CD8-positive, alpha-beta memory T cell (primary cell): ENCODE measurements around the gene ZNF157. TPM values are rescaled to one million over a fixed set of nuclear protein-coding genes. Genes with fewer than 3 reads are reported as not detected.

Experiments
- CTCF ChIA-PET: fragments of 350-600 bp; sonication (Branson Sonifier 250); formaldehyde crosslinking; loops from one replicate; lab custom pipeline; 2021; ENCODE audit warnings: antibody characterized with exemption; lab: Charles Lee
- POLR2A ChIA-PET: fragments of 350-600 bp; sonication (Branson Sonifier 250); formaldehyde crosslinking; loops from one replicate; lab custom pipeline; 2021; ENCODE audit warnings: antibody characterized with exemption; lab: Charles Lee
- DNase-seq, 5 donors: peaks; one replicate each; pipeline versions ENCODE4 v3.0.0 to v3.0.0-alpha.2; 2020 to 2022; ENCODE audit warnings: mixed read lengths in 1 of 5
- H3K27ac ChIP-seq: one replicate; pipeline ENCODE4 v1.7.0; 2013; ENCODE audit warnings: low read depth, mild to moderate bottlenecking, low read length, moderate library complexity
- H3K27me3 ChIP-seq: 2 replicates; pipeline ENCODE4 v1.7.0; 2013; ENCODE audit warnings: low read length, mild to moderate bottlenecking; ENCODE audit not compliant: insufficient read depth, poor library complexity, severe bottlenecking
- H3K36me3 ChIP-seq: 2 replicates; pipeline ENCODE4 v1.7.0; 2013; ENCODE audit warnings: mild to moderate bottlenecking, low read length, moderate library complexity; ENCODE audit not compliant: insufficient read depth
- H3K4me1 ChIP-seq: 2 replicates; pipeline ENCODE4 v1.7.0; 2013; ENCODE audit warnings: mild to moderate bottlenecking, low read length, moderate library complexity; ENCODE audit not compliant: insufficient read depth
- H3K4me3 ChIP-seq: 2 replicates; pipeline ENCODE4 v1.7.0; 2013; ENCODE audit warnings: mild to moderate bottlenecking, low read length
- H3K9me3 ChIP-seq: 2 replicates; pipeline ENCODE4 v1.7.0; 2013; ENCODE audit warnings: mild to moderate bottlenecking, low read length
- H3K27ac Mint-ChIP-seq, 8 donors: one replicate each; pipeline ENCODE4 v1.8.0; 2020 to 2021; ENCODE audit warnings: mixed read lengths in 8 of 8, mild to moderate bottlenecking in 6 of 8, inconsistent platforms in 3 of 8, moderate library complexity in 3 of 8
- H3K27me3 Mint-ChIP-seq, 2 donors: one replicate each; pipeline ENCODE4 v1.8.0; 2020 to 2021; ENCODE audit warnings: mixed read lengths in 2 of 2, mild to moderate bottlenecking in 1 of 2, moderate library complexity in 1 of 2
- H3K36me3 Mint-ChIP-seq, 3 donors: one replicate each; pipeline ENCODE4 v1.8.0; 2020 to 2021; ENCODE audit warnings: mixed read lengths in 3 of 3, inconsistent platforms in 1 of 3, mild to moderate bottlenecking in 1 of 3
- H3K4me1 Mint-ChIP-seq, 3 donors: one replicate each; pipeline ENCODE4 v1.8.0; 2020 to 2021; ENCODE audit warnings: mixed read lengths in 3 of 3, inconsistent platforms in 1 of 3, mild to moderate bottlenecking in 1 of 3
- H3K4me3 Mint-ChIP-seq, 7 donors: one replicate each; pipeline ENCODE4 v1.8.0; 2020 to 2021; ENCODE audit warnings: mixed read lengths in 7 of 7, mild to moderate bottlenecking in 6 of 7, moderate library complexity in 4 of 7, inconsistent platforms in 2 of 7
- H3K9me3 Mint-ChIP-seq, 5 donors: one replicate each; pipeline ENCODE4 v1.8.0; 2020 to 2022; ENCODE audit warnings: mixed read lengths in 5 of 5, mild to moderate bottlenecking in 3 of 5, moderate library complexity in 2 of 5, inconsistent platforms in 1 of 5
- polyA plus RNA-seq: library from polyadenylated mRNA; unstranded; fragments of 300-500 nt; fragmentation: Illumina TruSeq; gene quantifications from one replicate; pipeline ENCODE4 v1.2.3, GENCODE V29; 2021
- total RNA-seq, 2 experiments: library from RNA; stranded (reverse); gene quantifications; one replicate each; pipeline ENCODE4 v1.2.3, GENCODE V29; 2021

ZNF157 gene
- total and polyA plus RNA-seq, 3 experiments from 2014 or later, result 0.60 to 0.79 TPM; not detected in 1

- H3K4me3 Mint-ChIP-seq, result no peak overlapping the region
- ChIA-PET CTCF (no interaction called here), POLR2A (no interaction called here)
- Histone ChIP-seq H3K27me3 (no peaks in the 10 kb centered on the region), H3K27ac (no peak overlapping the region), H3K36me3 (peaks cover 21% of the 10 kb centered on the region), H3K4me3 (no peak overlapping the region), H3K4me1 (no peaks in the 10 kb centered on the region), H3K9me3 (peaks cover 21% of the 10 kb centered on the region)
- H3K27ac Mint-ChIP-seq, result no peak overlapping the region
- H3K4me1 Mint-ChIP-seq, result no peaks in the 10 kb centered on the region
- peaks cover 0 to 6% of the 10 kb centered on the region in 2 donors for H3K27me3 Mint-ChIP-seq
- no peak for DNase-seq
- peaks cover 20 to 66% (median 47%) of the 10 kb centered on the region in 3 donors for H3K36me3 Mint-ChIP-seq
- peaks cover 5 to 44% (median 37%) of the 10 kb centered on the region in 5 donors for H3K9me3 Mint-ChIP-seq
These were observed 77.9 kb downstream of the ZNF157 start for GRCh38 chrX:47448165-47448806.

- Histone ChIP-seq H3K27me3 (no peaks in the 10 kb centered on the region), H3K9me3 (peaks cover 19% of the 10 kb centered on the region), H3K4me3 (no peak overlapping the region), H3K27ac (no peak overlapping the region), H3K4me1 (no peaks in the 10 kb centered on the region), H3K36me3 (peaks cover 27% of the 10 kb centered on the region)
- Mint-ChIP-seq H3K36me3 (peaks cover 25 to 73% (median 57%) of the 10 kb centered on the region in 3 donors), H3K4me3 (no peak overlapping the region), H3K4me1 (peaks cover 0 to 2% (median 0%) of the 10 kb centered on the region in 3 donors), H3K9me3 (peaks cover 0 to 40% (median 32%) of the 10 kb centered on the region in 5 donors), H3K27me3 (peaks cover 0 to 6% of the 10 kb centered on the region in 2 donors), H3K27ac (no peak overlapping the region)
- ChIA-PET CTCF (no interaction called here), POLR2A (no interaction called here)
- DNase-seq, result no peak
These were observed 81.7 kb downstream of the ZNF157 start for GRCh38 chrX:47452112-47452511.

- peaks cover 0 to 10% of the 10 kb centered on the region in 2 donors for H3K27me3 Mint-ChIP-seq
These were observed 85.7 kb downstream of the ZNF157 start for GRCh38 chrX:47456080-47456479.

GRCh38 chrX:47458528-47458927 is 88.2 kb downstream of the ZNF157 start:
- Mint-ChIP-seq H3K4me1 (peaks cover 11 to 16% (median 15%) of the 10 kb centered on the region in 3 donors), H3K27ac (peak overlapping the region in 7 of 8 donors; percentile 9 to 88 (median 75)), H3K4me3 (peak overlapping the region in 5 of 7 donors; percentile 11 to 72 (median 25)), H3K27me3 (peaks cover 0 to 4% of the 10 kb centered on the region in 2 donors), H3K9me3 (peaks cover 0 to 2% (median 0%) of the 10 kb centered on the region in 5 donors), H3K36me3 (peaks cover 6 to 46% (median 9%) of the 10 kb centered on the region in 3 donors)
- no peaks in the 10 kb centered on the region for H3K27me3 ChIP-seq
- H3K36me3 ChIP-seq, result peaks cover 5% of the 10 kb centered on the region
- H3K27ac ChIP-seq, result no peak overlapping the region
- H3K9me3 ChIP-seq, result no peaks in the 10 kb centered on the region
- H3K4me3 ChIP-seq, result no peak overlapping the region
- no peaks in the 10 kb centered on the region for H3K4me1 ChIP-seq
- ChIA-PET CTCF (no interaction called here), POLR2A (no interaction called here)
- peak; percentile 5 to 67 (median 37) for DNase-seq

More at GRCh38 chrX:47456080-47456479, 85.7 kb downstream of the ZNF157 start:
- no peak for DNase-seq
- H3K9me3 ChIP-seq, result no peaks in the 10 kb centered on the region
- H3K27ac Mint-ChIP-seq, result peak overlapping the region in 1 of 8 donors; percentile 22
- H3K36me3 ChIP-seq, result peaks cover 5% of the 10 kb centered on the region
- no peak overlapping the region for H3K4me3 ChIP-seq
- no peak overlapping the region for H3K4me3 Mint-ChIP-seq
- CTCF ChIA-PET, result no interaction called here
- POLR2A ChIA-PET, result no interaction called here
- peaks cover 0 to 7% (median 4%) of the 10 kb centered on the region in 5 donors for H3K9me3 Mint-ChIP-seq
- H3K36me3 Mint-ChIP-seq, result peaks cover 16 to 54% (median 28%) of the 10 kb centered on the region in 3 donors
- no peaks in the 10 kb centered on the region for H3K4me1 ChIP-seq
- H3K4me1 Mint-ChIP-seq, result peaks cover 8 to 16% (median 15%) of the 10 kb centered on the region in 3 donors
- H3K27ac ChIP-seq, result no peak overlapping the region
- H3K27me3 ChIP-seq, result no peaks in the 10 kb centered on the region

DNA sequence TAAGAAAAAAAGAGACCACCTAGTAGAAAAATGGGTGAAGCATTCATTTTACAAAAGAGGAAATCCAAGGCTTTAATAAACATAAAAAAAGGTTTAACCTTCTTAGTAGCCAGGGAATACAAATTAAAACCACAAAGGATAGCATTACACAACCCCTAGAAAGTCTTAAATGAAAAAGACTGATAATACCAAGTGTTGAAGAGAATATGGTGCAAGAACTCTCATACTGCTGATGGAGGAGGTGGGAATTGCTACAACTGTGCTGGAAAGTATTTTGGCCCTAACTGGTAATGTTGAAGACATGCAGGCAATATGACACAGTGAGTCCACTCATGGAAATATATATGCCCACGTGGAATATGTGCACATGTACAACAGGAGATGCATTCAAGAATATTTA is 90.2 kb downstream of the ZNF157 start:
- no peaks in the 10 kb centered on the region for H3K4me1 ChIP-seq
- no peaks in the 10 kb centered on the region for H3K9me3 ChIP-seq
- CTCF ChIA-PET, result no interaction called here

More for the DNA sequence above, 90.2 kb downstream of the ZNF157 start:
- Mint-ChIP-seq H3K4me3 (no peak overlapping the region), H3K36me3 (peaks cover 4 to 44% (median 5%) of the 10 kb centered on the region in 3 donors), H3K27ac (peak overlapping the region in 3 of 8 donors; percentile 6 to 80 (median 54)), H3K9me3 (peaks cover 0 to 2% (median 0%) of the 10 kb centered on the region in 5 donors), H3K27me3 (peaks cover 0 to 7% of the 10 kb centered on the region in 2 donors), H3K4me1 (peaks cover 11 to 16% (median 15%) of the 10 kb centered on the region in 3 donors)
- H3K4me3 ChIP-seq, result no peak overlapping the region
- no peak overlapping the region for H3K27ac ChIP-seq
- no peak for DNase-seq
- no peaks in the 10 kb centered on the region for H3K27me3 ChIP-seq
- peaks cover 5% of the 10 kb centered on the region for H3K36me3 ChIP-seq
- POLR2A ChIA-PET, result no interaction called here

Other genes starting within 250 kb of the ZNF157 start
- gene NDUFB11, start 225.9 kb upstream of the ZNF157 start, total RNA-seq, result 10 to 100 TPM; 93.5 to 95.0 TPM
- 169 TPM for gene NDUFB11, start 225.9 kb upstream of the ZNF157 start, polyA plus RNA-seq
- gene RBM10, start 225.4 kb upstream of the ZNF157 start, total RNA-seq, result 10 to 100 TPM; 74.5 to 74.8 TPM
- 37.8 TPM for gene RBM10, start 225.4 kb upstream of the ZNF157 start, polyA plus RNA-seq
- 100 to 1,000 TPM; 225 to 234 TPM for gene UBA1, start 176.7 kb upstream of the ZNF157 start, total RNA-seq
- 178 TPM for gene UBA1, start 176.7 kb upstream of the ZNF157 start, polyA plus RNA-seq
- 10 to 100 TPM; 48.2 to 49.1 TPM for gene CDK16, start 151.9 kb upstream of the ZNF157 start, total RNA-seq
- 14.5 TPM for gene CDK16, start 151.9 kb upstream of the ZNF157 start, polyA plus RNA-seq
- gene USP11, start 137.6 kb upstream of the ZNF157 start, total RNA-seq, result 10 to 100 TPM; 34.0 to 41.7 TPM
- 121 TPM for gene USP11, start 137.6 kb upstream of the ZNF157 start, polyA plus RNA-seq
- 10 to 100 TPM; 11.9 TPM for gene ZNF41, start 112.6 kb downstream of the ZNF157 start, total RNA-seq
- gene ZNF41, start 112.6 kb downstream of the ZNF157 start, polyA plus RNA-seq, result 7.0 TPM
- 10 to 100 TPM; 85.0 to 88.6 TPM for gene ARAF, start 190.6 kb downstream of the ZNF157 start, total RNA-seq
- 99.4 TPM for gene ARAF, start 190.6 kb downstream of the ZNF157 start, polyA plus RNA-seq
- gene TIMP1, start 211.9 kb downstream of the ZNF157 start, total RNA-seq, result 1 to 10 TPM; 6.9 to 7.8 TPM
- 170 TPM for gene TIMP1, start 211.9 kb downstream of the ZNF157 start, polyA plus RNA-seq
- under 1 TPM; 0.35 to 0.60 TPM for gene SYN1, start 249.3 kb downstream of the ZNF157 start, total RNA-seq
- 0.94 TPM for gene SYN1, start 249.3 kb downstream of the ZNF157 start, polyA plus RNA-seq